HG03571 (cell line): Measurements from ENCODE around the gene PLXDC1.
"Not testable (repeated sequence)": the region's sequence is repeated elsewhere in the genome, so short reads cannot be mapped to it uniquely, and the experiment has no call there.

Source experiments
- ATAC-seq: cut with Tn5 transposase; IDR thresholded peaks from one replicate; pipeline ENCODE4 v1.9.1; 2021; ENCODE audit not compliant: unreplicated experiment

Gene PLXDC1

DNA sequence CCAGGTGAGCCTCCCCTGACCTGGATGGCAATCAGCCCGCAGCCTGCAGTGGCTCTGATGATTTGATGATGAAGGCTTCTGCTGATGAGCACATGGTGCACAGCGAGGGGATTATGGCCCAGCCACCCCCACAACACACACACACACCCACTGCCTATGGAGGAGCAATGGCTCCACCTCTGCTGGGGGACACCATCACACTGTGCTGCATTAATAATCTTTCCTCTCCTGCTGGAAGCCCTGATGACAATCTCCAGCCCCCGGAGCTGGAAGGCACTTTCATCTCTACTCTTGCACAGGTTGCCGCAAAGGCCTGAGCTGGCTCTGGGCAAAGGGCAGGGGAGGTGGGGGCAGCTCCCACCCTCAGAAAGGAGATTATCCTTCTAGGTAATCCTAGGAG is 79.9 kb downstream of the PLXDC1 start:
- ATAC-seq, result no peak

DNA sequence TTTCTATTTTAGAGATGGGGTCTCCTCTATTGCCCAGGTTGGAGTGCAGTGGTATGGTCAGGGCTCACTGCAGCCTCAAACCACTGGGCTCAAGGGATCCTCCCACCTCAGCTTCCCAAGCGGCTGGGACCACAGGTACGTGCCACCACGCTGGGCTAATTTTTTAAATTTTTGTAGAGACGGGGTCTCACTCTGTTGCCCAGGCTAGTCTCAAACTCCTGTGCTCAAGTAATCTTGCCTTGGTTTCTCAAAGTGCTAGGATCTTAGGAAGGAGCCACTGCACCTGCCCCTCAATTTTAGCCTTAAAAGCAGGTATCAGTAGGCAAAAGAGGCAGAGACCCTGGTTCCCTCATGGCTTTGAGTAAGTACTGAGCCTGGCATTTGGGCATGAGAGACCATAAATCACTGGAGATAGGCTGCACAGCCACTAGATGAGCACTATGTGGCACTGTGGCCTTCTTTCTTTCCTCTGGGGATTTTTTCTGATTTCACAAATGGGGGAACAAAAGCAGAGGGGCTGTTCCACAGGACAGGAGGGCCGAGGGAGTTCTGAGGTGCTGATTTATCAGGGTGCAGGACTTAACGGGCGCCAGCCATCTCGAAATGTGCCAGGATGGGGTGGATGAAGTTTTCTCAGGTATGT is 82.2 kb downstream of the PLXDC1 start:
- ATAC-seq, result no peak

DNA sequence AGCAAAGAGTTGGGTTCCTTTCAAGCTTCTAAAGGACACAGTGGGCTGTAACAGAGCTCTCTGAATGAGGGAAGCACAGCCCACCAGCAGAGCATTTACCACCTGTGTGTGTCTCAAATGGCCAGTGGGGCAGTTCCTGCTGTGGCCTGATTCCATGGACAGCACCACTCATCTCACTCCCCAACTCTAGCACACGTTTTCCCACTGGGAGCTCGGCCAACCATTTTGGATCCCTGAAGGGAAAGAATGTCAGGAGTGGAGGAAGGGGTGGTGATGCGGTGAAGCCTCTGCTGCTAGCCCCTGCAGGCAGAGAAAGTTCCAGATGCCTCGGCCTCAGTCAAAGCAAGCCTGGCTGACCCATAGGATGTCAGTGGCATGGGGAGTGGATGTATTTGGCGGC is 86.6 kb downstream of the PLXDC1 start:
- no peak for ATAC-seq

DNA sequence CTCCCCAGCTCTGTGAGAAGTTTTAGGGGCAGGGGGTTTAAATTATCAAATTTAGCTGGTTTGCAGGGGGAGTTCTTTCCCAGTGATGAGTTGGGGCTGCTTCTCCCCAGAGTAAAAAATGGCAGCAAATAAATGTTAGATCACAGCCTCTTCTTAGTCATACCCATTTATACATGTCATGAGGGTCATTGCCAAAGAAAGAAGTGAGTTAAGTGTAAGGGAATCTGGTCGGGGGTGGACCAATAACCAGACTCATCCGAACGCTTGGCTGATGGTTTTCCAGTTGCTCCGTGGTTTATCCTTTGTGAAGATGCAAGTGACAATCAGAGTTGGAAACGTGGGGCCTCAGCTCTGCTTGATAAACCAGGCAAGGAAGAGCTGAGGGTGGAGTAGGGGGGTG is 87.1 kb downstream of the PLXDC1 start:
- no peak for ATAC-seq

DNA sequence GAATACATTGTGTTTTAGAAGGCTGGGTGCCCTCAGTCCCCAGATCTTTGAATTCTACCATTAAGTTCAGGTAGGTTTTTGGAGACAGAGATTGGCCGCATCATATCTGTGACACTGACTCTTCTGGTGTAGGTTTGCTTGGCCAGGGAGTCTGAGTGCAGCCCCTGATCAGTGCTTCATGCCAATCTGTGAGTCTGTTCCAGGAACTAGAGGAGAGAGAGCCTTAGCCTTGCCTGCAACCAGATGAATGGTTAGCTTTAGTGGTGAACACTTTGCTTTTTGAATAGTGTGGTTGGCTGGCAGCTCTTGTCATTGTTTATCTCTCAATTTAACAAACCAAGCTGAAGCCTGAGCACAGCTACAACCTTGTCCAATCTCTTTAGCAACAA is 87.8 kb downstream of the PLXDC1 start:
- no peak for ATAC-seq

DNA sequence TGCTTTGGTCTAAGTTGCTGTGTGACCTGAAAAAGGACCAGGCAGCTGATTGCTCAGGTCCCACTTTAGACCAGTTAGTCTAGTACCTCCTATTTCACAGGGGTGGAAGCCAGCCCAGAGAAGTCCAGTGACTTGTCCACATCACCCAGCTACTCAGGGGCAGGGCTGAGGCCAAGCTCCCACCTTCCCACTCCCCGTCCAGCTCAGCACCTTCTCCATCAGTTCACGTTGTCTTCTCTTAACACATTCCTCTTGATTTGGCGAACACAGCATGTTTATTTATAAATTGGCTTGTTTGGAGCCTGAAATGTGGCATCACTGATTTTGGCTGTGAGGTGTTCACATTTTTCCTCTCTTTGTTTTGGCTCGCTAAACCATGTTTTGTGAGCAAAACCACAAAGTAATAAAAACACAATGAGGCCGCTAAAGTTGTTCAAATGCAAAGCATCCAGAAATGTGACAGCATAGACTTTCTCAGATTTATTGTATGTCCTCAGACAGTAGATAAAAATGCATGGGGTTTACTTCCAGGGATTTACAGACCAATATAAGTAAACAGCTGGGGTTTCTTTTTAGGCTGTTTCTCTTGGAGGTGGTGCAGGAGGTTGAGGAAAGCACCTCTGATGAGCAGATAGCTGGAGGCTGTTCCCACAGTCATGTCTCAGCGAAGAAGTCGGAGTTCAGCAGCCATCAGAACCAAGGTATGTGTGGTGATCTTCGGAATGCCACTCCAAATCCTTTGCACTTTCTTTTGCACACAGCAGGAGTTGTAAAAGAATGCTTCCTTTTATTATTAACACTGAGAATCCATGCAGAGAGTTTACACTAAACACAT is 88.4 kb downstream of the PLXDC1 start:
- no peak for ATAC-seq

DNA sequence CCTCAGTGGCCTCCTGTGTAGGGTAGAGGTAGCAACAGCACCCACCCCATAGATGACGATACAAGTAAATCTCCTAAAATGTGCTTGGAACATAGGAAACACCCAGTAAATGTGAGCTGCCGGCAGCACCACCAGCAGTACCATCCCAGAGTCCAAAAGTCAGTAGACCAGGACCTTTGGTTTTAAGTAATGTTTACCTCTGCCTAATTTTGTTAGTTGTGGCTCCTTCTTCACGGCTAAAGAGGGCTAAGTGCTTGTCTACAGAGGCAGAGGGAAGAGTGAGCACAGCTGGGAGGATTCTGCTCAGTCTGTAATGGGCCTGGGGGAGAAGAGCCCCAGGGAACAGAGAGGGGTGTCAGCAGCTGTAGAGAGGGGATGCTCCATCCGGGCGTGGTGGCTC is 92.9 kb downstream of the PLXDC1 start:
- no peak for ATAC-seq

DNA sequence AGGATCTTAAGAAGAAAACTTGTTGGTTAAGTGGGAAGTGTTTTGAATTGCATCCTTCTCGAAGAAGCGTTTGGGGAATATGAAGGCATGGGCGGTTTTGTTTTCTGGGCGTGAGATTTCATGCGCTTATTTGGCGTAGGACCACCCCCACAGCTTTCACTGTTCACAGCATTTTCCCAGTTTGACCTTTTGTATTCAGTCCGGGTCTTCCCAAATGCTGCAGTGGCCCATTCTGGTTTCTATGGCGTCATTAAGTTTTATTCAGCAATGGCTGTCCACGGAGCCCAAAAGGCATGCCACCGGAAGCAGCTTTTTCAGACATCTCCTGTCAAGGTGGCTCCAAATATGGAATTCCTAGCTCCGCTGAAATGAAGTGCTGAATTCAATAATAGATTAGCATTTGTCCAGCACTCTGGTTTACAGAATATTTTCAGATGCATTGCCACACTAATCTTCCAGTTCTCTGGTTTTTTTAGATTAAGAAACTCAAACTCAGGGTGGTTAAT is 93.7 kb downstream of the PLXDC1 start:
- ATAC-seq, result no peak

DNA sequence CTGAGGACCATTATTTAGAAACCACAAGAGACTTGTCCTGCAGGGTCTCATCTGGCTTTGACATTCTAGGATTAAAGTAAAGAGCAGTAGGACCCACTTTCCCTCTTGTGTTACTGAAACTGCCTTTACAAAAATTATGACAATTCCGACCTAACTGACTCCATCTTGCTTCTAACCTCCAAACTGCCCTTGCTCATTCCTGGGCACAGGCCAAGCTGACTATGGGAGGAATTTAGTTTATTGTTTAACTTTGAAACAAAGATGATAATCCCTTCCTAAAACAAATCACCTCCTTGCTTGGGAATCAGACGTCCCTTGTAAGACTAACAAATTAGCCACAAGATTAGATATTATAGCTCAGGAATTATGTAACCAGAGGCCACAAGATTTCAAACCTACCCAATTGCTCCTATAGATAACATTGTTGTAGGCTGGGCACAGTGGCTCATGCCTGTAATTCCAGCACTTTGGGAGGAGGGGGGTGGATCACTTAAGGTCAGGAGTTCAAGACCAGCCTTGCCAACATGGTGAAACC is 97.3 kb downstream of the PLXDC1 start:
- no peak for ATAC-seq

DNA sequence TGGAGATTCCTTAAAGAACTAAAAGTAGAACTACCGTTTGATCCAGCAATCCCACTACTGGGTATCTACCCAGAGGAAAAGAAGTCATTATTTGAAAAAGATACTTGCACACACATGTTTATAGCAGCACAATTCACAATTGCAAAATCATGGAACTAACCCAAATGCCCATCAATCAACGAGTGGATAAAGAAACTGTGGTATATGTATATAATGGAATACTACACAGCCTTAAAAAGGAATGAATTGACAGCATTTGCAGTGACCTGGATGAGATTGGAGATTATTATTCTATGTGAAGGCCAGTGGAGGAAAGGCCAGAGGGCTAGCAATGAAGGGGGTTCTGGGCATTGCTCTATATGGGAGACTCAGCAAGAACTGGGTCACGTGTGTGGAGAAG is 99.0 kb downstream of the PLXDC1 start:
- not testable (repeated sequence) for ATAC-seq

DNA sequence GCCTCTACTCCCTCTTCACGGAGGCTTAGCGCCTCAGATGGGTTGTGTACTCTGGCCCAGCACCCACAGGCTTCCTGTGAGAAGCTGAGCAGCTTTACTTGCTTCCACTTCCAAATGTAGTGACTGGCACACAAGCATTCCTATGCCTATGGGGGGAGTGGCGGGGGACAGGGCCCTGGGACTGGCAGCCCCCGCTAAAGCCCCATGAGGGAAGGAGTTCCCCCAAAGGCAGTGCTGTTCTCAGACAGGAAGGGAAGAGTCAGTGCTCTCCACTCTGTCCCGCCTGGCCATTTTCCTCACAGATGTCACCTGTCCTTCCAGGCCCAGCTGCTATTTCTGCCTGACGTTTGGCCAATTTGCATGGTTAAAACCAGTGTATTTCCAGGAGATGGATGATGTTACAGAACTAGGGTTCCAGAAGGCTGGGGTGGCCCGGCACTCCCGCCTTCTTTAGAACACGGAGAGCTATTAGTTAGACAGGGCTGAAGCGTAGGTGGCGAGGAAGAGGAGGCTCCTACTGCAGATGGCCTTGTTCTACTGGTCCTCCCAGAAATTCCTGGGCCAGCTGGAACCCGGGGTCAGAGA is 100.3 kb downstream of the PLXDC1 start:
- no peak for ATAC-seq

DNA sequence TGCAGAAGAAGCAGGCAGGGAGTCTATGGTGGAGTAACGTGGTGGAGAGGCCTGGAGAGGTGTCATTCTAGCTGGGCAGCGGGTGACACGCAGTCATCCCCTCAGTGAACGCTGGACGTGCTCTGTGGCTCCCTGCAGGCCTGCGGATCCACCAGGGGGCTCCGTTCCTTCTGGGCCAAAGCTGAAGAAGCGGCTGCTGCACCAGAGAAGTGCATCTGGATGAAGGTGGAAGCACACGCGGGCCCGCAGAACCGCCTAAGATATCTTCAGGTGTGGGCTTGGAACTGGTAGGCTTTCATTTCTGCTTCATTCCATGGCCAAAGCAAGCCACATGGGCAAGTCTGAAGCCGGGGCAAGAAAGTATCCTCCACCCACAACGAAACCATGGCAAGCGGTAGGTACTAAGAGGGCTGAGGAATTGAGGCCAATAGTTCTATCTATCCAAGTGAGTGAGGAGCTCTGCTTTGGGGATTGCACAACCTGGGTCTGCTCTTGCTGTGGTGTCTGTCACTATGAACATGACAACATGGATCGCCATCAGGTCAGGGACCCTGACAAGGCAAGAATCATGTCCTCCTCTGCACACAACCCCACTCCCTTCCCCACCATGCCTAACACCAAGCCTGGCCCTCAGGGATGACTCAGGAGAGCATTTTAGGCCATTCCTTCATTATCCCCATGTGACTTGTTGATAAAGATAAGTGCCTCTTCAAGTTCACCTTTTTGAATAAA is 105.3 kb downstream of the PLXDC1 start:
- no peak for ATAC-seq

DNA sequence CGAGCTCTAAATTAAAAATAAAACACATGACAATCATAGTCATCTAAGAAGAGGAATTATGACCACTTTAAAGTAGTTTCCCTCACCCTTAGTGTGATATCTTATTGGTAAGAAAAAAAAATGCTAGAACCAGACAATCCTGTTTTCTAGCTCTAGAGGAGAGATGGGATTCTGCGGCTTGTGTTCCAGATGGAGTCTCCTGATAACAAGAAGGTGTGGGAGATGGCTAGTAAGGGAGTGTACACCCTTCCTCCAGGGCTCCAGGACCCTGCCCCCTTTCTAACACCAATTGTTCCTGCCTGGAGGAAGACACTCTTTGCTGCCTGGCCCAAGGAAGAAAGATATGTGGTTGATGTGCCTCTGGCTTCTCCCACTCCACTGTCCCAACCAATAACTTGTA is 115.4 kb downstream of the PLXDC1 start:
- ATAC-seq, result no peak

DNA sequence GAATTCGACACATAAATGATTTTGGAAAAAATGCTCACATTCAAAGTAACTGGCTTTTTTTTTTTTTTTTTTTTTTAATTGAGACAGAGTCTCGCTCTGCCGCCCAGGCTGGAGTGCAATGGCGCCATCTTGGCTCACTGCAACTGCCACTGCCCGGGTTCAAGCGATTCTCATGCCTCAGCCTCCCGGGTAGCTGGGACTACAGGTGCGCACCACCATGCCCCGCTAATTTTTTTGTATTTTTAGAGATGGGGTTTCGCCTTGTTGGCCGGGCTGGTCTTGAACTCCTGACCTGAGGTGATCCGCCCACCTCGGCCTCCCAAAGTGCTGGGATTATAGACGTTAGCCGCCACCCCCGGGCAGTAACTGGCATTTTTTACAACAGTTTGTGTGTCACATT is 115.9 kb downstream of the PLXDC1 start:
- ATAC-seq, result not testable (repeated sequence)

DNA sequence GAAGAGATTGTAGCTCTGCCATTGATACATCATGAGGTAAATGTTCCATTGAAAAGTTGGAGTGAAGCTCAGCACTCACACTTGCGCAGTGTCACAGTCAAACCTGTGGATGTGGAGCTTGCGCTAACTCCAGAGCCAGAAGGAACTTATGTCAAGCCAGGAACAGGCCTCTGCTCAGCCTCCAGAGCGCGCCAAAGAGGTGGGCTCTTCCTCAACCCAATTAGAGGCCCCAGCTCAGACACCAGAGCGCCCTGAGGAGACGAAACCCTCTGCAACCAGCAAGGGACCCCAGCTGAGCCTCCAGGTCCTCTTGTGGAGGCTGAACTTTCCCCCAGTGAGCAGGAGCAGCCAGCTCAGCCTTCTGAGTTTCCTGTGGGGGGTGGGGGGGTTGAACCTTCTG is 122.7 kb downstream of the PLXDC1 start:
- no peak for ATAC-seq

DNA sequence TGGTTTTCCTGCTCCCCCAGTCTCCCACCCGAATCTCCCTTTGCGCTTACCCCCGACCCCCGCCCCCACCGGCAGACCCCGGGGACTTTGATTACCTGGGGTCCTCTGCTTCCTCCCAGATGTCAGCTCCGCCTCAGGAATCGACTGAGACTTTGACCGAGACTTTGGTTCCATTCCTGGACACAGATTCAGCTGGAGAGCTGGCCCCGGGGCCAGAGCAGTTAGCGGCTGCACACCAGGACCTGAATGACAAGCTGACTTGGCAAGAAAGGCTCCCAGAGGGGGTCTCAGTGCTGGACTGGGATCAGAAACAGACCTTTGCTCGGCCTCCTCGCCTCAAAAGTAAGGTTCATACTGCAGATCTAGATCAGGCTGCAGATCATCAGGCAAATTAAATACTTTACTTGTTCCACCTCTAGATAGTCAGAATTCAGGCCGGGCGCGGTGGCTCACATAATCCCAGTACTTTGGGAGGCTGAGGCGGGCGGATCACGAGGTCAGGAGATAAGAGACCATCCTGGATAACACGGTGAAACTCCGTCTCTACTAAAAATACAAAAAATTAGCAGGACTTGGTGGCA is 123.9 kb downstream of the PLXDC1 start:
- no peak for ATAC-seq

DNA sequence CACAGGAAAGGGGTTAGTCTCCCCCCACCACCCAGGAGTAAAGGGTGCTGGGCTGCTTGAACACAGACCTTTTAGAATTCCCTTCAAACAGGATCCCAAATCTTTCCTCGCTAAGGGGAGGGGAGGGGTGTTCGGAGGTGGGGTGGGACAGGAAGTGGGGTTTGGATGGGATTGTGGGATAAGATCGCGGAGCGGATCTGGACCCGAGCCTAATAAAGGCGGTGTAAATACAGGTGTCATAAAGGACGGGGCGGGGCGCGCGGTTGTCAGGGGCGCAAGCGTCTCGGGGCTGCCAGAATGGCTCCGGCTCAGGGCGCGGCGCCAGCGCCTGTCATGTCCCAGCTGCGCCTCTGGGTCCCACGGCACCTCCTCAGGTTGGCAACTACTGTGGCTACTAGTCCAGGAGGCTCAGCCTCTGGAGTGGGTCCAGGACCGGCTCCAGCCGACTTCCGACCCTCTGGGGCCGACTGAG is 124.4 kb downstream of the PLXDC1 start:
- ATAC-seq, result no peak

DNA sequence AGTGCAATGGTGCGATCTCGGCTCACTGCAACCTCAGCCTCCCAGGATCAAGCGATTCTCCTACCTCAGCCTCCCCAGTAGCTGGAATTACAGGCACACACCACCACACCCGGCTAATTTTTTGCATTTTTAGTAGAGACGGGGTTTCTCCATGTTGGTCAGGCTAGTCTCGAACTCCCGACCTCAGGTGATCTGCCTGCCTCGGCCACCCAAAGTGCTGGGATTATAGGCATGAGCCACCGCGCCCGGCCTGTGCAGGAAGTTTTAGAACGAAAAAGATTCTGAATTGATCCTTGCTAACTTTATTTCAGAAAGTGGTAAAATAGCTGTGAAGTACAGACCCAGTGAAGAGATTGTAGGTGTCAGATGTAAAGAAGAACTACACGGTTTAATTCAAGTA is 125.1 kb downstream of the PLXDC1 start:
- ATAC-seq, result not testable (repeated sequence)

DNA sequence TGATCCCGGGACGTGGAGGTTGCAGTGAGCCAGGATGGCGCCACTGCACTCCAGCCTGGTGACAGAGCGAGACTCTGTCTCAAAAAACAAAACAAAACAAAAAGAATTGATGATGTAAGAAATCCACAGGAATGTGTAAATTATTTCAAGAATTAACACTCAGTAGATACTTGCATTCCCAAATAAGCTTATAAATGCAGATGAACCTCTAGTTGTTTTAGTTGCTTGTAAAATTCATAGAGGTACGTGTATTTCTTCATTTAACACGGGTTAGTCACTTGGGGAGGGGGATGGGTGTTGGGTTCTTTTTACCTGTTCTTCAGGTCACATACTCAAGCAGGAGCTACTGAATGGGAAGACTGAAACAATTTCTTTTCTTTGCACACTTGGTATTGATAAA is 128.5 kb downstream of the PLXDC1 start:
- ATAC-seq, result no peak

DNA sequence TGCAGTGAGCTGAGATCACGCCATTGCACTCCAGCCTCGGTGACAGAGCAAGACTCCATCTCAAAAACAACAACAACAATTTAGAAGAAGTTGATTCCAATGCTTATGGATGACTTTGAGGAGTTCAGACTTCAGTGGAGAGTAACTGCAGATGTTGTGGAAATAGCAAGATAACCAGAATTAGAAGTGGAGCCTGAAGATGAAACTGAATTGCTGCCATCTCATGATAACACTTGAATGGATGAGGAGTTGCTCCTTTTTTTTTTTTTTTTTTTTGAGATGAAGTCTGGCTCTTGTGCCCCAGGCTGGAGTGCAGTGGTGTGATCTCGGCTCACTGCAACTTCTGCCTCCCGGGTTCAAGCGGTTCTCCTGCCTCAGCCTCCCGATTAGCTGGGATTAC is 131.4 kb downstream of the PLXDC1 start:
- not testable (repeated sequence) for ATAC-seq
